Renal cortex interstitium (tissue), 11 donors: ENCODE data around the gene BTBD8. TPM values are rescaled to one million over a fixed set of nuclear protein-coding genes. Genes with fewer than 3 reads are reported as not detected.

Source experiments
- DNase-seq, 11 donors: peaks; one replicate each; pipeline ENCODE4 v3.0.0-alpha.2; 2013; ENCODE audit warnings: low read depth in 9 of 11, low spot score in 4 of 11; ENCODE audit errors: extremely low read depth in 1 of 11
- polyA plus RNA-seq, 3 donors: library from polyadenylated mRNA; unstranded; fragments of 120-200 nt; gene quantifications; one replicate each; pipeline ENCODE4 v1.2.1, GENCODE V29; 2013; ENCODE audit not compliant: insufficient read length in 3 of 3

Gene BTBD8
- polyA plus RNA-seq, 3 donors, result 5.1 to 7.7 (median 7.3) TPM

- no peak for DNase-seq
Measured at GRCh38 chr1:92081031-92081430, 886 bp downstream of the BTBD8 start.

- DNase-seq, result no peak
Measured at GRCh38 chr1:92084651-92085050, 4.5 kb downstream of the BTBD8 start.

DNA sequence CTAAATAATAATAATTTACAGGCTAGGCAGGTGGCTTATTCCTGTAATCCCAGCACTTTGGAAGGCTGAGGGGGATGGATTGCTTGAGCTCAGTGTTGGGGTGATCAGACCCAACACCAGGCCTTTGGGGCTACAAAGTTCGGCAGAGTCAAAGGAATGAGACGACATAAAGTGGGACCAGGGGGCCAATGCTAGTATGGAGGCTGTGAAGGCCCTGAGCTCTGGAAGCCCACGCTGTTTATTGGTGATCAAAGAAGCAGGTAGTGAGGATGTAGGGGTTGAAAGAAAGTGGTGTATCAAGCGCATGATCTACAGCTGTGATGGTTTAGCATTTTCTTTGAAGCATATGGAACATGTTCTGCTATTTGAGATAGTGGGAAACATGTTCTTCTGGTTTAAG is 5.6 kb downstream of the BTBD8 start:
- DNase-seq, result no peak

DNA sequence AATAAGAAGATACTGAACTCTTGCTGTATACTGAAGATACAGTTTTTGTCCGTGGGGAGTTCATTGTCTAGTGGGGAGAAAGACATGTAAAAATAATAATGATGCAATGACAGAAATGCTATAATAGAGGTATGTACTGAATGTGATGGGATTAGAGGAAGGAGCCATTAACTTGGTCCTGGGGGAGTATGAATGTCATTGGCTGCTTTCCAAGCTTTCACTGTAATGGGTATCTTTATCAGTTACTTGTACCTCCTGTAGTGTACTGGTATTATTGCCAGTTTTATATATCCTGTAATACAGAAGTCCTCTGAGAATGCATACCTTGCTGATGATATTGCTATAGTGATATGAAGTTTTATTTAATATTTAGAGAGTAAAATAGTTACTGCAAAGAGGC is 7.4 kb downstream of the BTBD8 start:
- DNase-seq, result no peak

DNA sequence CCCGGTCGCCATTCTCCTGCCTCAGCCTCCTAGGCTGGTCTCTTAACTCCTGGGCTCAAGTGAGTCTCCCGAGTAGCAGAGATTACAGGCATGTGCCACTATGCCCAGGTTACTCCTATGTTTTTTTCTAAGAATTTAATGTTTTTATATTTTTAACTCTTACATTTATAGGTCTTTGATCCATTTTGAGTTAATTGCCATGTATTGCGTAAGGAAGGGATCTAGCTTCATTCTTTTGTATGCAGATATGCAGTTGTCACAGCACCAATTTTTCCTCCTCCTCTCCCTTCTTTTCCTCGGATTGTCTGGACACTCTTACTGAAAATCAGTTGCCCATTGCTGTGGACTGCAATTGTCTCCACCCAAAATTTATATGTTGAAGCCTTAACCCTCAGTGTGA is 11.5 kb downstream of the BTBD8 start:
- DNase-seq, result no peak

DNA sequence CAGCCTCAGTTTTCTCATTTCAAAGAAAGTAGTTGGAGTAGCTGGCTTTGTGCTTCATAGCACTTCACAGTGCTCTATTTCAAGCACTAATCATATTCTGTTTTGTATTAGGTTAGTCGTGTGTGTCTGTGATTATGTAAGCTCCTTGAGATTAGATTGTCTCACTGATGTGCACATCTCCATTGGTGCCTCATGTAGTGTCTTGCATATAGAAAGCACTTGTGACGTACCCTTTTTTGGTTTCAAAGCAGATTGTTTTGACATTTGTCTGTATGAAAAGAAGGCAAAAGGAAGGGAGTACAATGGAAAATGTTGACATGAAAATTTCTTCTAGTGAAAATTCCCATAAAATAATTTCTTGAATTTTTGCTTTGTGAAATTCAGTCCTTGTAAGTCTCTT is 13.9 kb downstream of the BTBD8 start:
- DNase-seq, result no peak

GRCh38 chr1:92094595-92094994 is 14.4 kb downstream of the BTBD8 start:
- no peak for DNase-seq

DNA sequence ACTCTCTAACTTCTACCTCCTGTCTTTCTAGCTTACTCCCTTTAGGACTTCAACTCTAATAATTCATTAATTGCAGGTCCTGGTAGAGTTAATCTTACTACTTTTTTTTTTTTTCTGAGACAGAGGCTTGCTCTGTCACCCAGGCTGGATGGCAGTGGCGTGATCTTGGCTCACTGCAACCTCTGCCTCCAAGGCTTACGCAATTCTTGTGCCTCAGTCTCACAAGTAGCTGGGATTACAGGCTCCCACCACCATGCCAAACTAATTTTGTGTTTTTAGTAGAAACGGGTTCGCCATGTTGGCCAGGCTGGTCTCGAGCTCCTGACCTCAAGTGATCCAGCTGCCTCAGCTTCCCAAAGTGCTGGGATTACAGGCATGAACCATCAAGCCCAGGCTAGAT is 15.7 kb downstream of the BTBD8 start:
- no peak for DNase-seq

DNA sequence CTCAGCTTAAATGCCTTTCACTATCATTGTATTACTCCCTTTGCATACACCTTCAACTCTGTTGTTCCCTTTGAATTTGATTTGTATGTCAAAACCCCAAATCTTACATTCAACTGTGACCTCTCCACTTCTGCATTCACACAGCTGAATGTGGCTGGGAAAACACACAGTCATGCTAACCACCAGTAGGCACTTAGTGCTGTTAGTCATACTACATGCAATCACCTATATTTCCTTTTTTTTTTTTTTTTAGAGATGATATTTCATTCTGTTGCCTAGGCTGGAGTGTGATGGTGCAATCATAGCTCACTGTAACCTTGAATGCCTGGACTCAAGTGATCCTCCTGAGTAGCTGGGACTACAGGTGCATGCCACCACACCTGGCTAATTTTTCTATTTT is 16.2 kb downstream of the BTBD8 start:
- DNase-seq, result no peak

- no peak for DNase-seq
Measured at GRCh38 chr1:92105546-92106081, 25.5 kb downstream of the BTBD8 start.

DNA sequence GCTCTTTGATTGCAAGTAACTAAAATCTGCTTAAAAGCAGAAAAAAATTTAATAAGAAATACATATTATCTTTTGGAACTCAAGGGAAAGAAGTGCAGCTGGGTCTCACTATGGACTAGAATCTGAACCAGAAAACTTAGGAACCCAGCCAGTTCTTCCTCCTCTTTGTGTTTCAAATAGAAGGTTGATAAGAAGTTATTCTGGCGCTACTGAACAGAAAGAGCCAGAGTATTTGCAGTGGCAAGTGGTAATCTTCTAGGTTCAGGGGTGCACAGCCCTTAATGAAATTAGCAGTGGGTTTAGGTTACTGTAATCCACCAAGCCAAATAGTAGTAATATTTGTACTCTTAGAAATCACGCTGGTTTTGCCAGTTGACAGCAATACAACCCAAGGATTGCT is 28.5 kb downstream of the BTBD8 start:
- no peak for DNase-seq

DNA sequence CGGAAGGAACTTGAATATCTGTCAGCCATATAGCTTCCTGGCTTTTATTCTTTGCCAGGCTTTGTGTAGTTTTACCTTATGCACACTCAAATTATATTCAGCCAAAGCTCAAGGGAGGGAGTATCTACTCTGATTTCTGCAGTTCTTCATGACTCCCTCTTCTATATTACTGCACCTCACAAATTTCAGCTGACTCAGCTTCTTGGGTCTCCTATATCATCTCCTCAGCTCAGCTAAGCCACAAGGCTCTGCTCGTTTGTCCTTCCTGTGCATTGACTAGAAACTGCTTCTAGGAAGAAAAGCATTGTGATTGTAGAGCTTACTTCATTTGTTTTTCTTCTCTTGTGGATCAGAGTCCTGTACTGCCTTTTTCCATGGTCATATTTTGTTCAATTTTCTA is 37.4 kb downstream of the BTBD8 start:
- no peak for DNase-seq

DNA sequence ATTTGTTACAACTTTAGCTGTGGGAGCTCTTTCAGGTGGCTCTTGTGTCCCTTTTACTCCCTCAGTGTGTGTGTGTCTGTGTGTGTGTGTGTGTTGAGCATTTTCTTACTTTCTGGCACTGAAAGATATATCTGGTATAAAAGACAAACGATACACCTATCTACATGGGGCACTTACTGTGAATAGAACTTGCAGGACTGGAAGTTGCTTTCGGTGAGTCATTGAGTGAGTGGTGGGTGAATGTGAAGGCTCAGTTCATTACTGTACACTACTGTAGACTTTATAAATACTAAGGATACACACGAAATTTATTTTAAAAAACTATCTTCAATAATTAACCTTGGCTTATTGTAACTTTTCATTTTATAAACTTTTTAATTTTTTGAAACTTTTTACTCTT is 38.7 kb downstream of the BTBD8 start:
- no peak for DNase-seq

DNA sequence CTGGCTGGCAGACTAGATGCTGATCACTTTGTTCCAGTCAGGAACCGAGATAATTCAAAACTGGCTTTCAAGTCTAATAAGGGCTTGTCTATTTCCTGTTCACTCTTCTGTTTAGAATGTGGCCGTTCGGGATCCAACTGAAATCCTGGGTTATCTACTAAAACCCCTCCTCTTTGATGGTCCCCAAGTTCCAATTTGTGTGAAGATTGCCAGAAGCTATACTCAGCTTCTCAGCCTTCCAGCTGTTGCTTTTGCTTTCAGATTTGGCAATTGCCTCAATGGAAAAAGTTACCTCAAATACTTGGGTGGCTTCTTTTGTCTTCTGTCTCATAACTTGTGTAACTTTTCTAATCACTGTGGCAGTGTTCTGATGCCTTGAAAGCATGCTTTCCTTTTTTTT is 43.7 kb downstream of the BTBD8 start:
- DNase-seq, result no peak

DNA sequence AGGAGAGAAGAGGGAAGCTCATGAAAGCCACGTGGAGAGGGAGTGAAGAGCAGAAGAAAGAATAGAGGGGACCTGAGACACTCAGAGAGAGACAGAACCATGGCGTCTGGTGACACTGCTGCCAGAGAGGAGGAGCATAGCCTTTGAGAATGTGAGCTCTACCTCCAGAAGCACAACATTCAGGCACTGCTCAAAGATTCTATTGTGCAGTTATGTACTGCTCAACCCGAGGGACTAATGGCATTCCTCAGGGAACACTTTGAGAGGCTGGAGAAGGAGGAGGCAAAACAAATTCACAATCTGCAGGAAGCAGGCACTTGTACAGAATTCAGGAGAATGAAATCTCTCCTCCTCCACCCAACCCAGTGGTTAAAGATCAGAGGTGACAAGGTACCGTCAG is 45.1 kb downstream of the BTBD8 start:
- no peak for DNase-seq

DNA sequence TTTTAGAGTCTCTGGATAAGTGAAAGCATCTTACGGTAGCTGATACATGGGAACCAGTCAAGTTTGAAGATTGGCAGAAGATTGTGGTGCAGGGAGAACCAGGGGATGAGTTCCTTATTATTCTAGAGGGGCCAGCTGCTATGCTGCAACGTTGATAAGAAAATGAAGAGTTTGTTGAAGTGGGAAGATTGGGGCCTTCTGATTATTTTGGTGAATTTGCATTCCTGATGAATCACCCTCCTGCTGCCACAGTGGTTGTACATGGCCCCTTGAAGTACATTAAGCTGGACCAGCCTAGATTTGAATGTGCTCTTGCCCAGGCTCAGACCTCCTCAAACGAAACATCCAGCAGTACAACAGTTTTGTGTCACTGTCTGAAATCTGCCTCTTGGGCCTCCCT is 45.9 kb downstream of the BTBD8 start:
- no peak for DNase-seq

DNA sequence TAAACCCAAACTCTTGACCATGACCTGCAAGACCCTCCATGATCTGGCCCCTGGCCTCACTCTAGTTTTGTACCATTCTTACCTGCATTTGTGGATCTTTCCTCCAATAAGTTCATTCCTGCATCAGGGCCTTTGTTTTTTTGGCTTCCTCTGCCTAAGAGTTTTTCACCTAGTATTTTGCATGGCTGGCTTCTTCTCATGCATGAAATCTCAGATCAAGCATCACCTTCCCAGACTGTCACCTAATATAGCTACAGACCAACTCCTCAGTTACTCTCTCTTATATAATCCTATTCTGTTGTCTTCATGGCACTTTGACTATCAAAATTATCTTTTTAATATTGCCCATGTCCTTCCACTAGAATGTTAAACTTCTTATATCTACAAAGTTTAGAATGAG is 54.2 kb downstream of the BTBD8 start:
- peak in 2 of 11 donors; percentile 1 to 12 for DNase-seq

DNA sequence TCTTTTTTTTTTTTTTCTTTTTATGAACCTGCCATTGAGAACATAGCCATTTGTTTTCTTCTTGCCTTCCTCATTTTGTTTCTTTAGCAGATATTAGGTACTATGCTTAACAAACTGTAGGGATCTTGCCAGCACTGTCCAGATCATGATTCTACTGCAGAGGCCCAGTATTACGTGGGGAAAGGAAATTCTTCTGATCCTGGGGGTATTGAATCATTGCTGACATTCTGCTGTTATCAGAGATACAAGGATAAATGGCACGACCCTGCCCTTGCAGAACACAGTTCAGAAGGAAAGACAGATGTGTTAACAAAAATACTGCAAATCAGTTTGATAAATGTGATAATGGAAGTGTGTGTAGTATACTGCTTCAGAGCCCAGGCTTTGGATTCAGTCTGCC is 56.2 kb downstream of the BTBD8 start:
- DNase-seq, result no peak

DNA sequence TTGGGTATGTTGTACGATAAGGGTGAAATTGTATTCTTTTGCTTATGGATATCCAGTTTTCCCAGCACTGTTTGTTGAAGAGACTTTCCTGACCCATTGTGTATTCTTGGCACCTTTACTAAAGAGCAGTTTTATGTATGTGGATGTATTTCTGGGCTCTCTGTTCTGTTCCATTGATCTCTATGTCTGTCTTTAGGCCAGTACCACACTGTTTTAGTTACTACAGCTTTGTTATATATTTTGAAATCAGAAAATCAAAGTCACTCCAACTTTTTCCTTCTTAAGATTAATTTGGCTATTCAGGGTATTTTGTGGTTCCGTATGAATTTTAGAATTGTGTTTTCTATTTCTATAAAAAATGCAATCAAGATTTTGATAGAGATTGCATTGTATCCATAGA is 74.8 kb downstream of the BTBD8 start:
- no peak for DNase-seq

DNA sequence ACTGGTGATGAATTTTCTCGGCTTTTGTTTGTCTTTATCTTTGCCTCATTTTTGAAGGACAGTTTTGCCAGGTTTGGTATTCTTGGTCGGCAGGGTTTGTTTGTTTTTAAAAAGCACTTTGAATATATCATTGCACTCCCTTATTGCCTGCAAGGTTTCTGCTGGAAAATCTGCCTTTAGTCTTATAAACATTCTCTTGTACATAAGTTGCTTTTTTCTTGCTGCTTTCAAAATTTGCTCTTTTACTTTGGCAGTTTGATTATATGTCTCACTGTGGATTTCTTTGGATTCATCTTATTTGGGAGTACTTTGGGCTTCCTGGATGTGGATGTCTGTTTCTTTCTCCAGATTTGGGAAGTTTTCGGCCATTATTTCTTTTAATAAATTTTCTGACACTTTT is 79.4 kb downstream of the BTBD8 start:
- DNase-seq, result no peak

- no peak for DNase-seq
Measured at GRCh38 chr1:92165389-92165788, 85.2 kb downstream of the BTBD8 start.

DNA sequence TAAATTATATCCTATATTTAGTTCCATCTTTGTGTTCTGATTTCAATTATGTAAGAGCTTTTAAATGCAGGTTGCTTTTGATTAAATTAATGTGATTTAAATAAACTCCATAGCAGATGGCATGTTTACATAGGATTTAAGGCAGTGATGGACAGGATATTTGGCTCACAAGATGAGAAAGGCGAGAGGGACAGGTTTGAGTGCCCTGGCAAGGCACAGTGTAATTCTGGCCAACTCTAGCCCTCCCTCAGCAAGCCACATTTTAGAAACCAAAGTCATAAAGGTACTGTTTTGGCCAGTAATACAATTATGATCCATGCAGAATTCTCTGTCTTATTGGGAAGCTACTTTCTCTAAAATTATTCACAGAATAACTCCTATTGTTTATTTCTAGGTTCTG is 87.0 kb downstream of the BTBD8 start:
- DNase-seq, result no peak
